HTERT RPE-1 (cell line): ENCODE measurements around the gene SPOCK3.

Experiments
- in situ Hi-C: fragments of 300-500 bp; cut with MboI; formaldehyde crosslinking; loops from 4 replicates; pipeline ENCODE4 v1.14.3; 2020; ENCODE audit warnings: low sequenced_read_pairs

Gene SPOCK3

GRCh38 chr4:167041524-167041923 lies 192.8 kb downstream of the SPOCK3 start:
- in situ Hi-C loops = no loop called here

DNA sequence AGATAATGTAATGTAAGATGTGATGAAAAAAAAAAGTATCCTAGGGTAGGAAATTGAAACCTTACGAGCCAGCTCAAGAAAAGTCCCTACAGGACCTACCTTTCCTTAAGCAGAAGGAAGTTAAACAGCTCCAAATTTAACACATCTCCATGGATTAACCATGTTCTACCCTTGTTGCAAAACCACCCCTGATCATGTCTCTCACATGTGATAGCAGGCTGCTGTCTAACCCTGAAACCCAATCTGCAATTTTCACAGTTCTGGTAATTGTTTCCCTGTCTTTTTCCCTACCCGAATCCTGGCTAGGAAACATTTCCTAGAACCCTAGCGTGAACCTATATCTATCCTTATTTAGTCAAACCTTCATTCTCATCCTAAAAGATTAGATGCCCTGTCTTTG lies 198.9 kb downstream of the SPOCK3 start:
- in situ Hi-C loops = no loop called here

DNA sequence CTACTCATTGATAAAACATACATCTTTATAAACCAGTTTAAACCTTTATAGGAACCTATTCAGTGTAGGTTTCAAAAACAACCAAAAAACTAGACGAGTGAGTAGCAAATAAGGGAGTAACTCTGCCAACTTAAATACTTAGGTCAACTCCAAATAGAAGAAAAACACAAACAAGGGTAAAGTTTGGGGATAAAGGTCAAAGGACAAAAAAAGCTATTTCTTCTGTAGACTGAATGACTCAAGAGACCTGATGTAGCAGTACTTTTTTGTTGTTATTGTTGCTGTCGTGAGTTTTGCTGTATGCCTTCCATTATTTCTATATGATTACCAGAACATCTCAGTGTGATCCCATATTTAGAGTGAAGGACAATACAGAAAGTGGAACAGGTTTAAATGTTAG lies 199.3 kb downstream of the SPOCK3 start:
- in situ Hi-C loops = no loop called here

DNA sequence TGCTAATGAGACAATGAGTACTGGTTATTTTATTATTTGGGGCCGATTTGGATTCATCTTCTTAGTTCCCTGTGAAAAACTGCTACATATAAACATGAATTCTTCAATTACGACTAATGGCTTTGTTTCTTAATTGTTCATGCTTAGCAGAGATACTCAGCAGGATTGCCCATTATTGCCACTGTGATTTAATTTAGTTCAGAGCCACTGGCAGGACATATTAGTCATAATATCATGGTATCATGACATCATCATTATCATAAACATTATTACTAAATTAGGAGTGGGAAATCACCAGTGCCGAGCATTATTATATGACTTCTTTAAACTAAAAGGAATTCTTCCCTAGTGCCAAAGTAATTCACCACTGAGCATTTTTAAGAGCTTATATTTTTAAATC lies 201.4 kb downstream of the SPOCK3 start:
- in situ Hi-C loops = no loop called here

DNA sequence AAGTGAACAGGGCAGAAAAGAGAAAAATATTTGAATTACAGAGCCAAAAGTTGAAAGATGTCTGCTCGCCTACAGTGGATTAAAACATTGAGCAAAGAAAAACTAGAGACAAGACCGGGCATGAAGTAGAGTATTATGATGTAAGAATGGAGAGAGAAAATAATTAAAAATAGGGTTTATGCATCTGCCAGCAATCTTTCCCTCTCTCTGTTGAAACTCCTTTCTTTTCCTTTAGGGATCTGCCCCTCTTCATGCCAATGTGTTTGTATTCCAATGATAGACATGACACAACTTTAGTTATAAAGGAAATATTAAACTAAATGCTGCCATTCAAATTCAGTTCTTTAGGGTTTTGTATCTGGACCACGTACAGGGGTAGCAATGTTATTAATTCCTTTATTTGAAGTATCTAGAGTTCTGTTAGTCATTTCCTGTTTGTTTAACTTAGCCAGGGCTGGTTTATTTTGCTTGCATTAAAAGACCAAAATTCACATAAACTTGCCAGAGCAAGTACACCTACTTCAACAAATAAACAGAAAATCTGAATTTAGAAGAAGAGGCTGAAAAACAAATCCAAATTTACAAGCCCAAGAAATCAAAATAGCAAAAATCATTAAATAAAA lies 202.6 kb downstream of the SPOCK3 start:
- in situ Hi-C loops = no loop called here

DNA sequence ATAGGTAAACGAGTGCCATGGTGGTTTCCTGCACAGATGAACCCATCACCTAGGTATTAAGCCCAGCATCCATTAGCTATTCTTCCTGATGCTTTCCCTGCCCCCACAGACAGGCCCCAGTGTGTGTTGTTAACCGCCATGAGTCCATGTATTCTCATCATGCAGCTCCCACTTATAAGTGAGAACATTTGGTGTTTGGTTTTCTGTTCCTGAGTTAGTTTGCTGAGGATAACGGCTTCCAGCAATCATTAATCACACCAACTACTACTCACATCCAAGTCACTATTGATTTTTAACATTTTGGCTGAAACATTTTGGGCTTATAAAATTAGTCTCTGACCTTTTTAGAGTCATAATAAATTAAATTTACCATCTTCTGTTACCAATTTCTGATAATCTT lies 205.3 kb downstream of the SPOCK3 start:
- in situ Hi-C loops = no loop called here

DNA sequence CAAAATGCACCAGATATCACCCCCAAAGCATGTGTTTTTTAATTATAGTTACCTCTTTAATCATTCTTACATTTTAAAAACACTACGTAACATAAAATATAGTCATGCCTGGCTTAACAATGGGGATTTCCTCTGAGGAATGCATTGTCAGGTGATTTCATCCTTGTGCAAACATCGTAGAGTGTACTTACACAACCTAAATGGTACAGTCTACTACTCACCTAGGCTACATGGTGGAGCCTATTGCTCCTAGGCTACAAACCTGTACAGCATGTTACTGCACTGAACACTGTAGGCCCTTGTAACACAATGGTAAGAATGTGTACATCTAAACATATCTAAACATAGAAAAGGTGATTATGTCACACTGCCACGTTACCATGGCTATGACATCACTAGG lies 208.6 kb downstream of the SPOCK3 start:
- in situ Hi-C loops = no loop called here

DNA sequence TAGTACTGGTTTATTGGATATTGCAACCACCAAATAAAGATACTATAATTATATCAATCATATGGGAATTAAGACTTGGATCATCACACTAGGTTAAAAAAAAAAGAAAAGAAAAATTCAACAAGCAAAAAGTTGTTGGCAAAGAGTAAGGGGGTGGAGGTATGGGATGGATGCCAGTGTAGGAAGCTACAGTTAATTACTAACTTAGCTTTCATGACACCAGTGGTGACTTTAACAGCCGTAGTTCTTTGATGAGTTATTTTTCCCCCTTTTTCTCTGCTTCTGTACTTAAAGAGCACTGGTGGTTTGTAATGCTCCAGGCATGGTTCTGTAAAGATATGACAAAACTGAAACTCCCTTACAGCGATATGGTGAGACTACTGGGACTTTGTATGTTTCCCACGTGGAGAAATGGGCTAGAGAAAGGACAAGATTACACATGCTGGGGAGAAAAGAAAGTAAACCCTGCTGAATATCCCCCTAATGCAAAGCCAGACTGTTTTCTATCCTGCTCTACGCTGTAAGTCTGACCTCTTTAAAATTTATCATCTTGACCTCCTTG lies 210.8 kb downstream of the SPOCK3 start:
- in situ Hi-C loops = no loop called here

GRCh38 chr4:167021545-167022155 lies 212.6 kb downstream of the SPOCK3 start:
- in situ Hi-C loops = no loop called here

DNA sequence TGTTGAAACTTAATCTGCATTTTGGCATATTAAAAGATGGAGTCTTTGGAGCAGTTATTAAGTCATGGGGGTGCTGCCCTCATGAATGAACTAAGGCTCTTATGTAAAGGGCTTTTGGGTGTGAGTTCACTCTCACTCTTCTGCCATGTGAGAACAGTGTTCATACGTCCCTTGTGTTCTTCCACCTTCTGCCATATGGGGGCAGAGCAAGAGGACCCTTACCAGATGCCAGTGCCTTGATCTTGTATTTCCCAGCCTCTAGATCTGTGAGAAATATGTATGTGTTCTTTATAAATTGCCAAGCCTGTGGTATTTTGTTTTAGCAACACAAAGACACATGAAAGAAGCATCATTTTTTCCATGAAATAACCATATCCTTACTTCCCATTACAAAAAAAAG lies 213.9 kb downstream of the SPOCK3 start:
- in situ Hi-C loops = no loop called here

GRCh38 chr4:167014944-167015343 lies 219.3 kb downstream of the SPOCK3 start:
- in situ Hi-C loops = no loop called here

DNA sequence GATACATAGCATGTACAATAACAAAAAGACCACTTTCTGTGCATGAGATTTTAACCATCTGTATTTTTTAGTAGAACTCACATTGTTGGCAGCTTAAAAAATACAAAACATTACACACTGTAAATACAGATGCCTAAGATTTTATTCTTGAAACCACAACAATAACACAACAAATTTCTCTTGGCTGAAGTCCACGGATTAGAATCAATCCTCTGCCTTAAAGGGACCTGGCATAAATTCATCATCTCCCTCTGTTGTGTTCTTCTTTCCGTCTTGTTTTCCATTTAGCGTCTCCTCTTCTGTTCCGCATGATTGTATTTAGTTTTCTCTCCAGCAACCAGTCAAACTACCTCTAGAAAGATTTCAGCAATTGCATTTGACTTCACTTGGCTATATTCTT lies 231.0 kb downstream of the SPOCK3 start:
- in situ Hi-C loops = no loop called here

GRCh38 chr4:167000141-167000852 lies 234.0 kb downstream of the SPOCK3 start:
- in situ Hi-C loops = no loop called here

GRCh38 chr4:166996216-166996615 lies 238.1 kb downstream of the SPOCK3 start:
- in situ Hi-C loops = no loop called here

- in situ Hi-C loops = no loop called here
Observed at GRCh38 chr4:166994686-166995085, 239.6 kb downstream of the SPOCK3 start.

DNA sequence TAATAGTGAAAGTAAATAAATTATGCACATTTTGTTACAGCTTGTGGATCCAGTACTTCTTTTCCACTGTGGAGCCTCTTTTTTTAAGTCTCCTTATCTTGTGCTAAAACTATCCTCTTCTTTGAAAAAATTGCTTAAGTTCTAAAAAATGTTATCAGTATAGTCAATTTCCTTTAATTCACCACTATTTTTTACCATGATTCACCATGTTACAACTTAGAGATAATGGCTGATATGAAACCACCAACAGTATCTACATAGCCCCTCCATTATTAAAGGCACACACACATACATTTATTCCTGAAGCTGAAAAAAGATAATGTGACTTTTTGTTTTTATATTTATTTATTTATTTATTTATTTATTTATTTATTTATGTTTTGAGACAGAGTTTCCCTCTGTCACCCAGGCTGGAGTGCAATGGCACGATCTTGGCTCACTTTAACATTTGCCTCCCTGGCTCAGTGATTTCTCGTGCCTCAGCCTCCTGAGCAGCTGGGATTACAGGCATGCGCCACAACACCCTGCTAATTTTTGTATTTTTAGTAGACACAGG lies 243.2 kb downstream of the SPOCK3 start:
- in situ Hi-C loops = no loop called here

DNA sequence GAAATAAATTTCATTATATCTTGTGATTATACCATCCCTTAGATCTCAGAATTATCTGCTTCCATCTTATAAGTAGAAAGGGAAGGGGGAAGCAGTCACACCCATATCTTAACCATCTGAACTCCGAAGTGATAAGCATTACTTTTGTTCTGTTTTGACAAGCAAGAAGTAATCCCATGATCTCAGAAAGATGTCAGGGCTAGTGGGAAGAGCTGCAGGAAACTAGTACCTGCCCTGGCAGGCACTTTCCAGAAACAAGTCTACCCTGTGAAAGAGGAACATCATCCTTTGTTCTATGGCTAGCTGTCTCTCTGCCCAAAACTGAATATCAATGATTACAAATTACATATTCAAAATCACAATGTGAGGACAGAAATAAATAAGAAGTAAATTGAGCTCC lies 244.4 kb downstream of the SPOCK3 start:
- in situ Hi-C loops = no loop called here

- in situ Hi-C loops = no loop called here
Observed at GRCh38 chr4:166987026-166987425, 247.3 kb downstream of the SPOCK3 start.

GRCh38 chr4:166981847-166982246 lies 252.4 kb downstream of the SPOCK3 start:
- in situ Hi-C loops = no loop called here

- in situ Hi-C loops = no loop called here
Observed at GRCh38 chr4:166980419-166980818, 253.9 kb downstream of the SPOCK3 start.

GRCh38 chr4:166977596-166977995 lies 256.7 kb downstream of the SPOCK3 start:
- in situ Hi-C loops = no loop called here

DNA sequence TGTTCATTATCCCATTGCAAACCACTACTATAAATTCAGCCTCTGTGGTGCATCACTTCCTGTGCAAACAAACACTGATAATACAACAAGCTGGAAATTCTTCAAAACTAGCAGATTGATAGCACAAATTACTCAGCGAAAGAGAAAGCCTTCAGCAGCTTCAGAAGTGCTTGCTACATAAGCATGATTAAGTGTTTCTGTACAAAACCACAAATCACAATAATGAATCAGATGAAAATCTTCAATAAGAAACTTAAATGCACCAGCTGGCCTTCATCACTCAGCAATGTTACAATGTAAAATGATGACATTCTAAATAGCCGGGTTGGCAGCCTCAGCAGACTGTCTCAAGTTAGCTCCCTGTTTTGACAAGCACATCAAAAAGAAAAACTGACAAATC lies 262.2 kb downstream of the SPOCK3 start:
- in situ Hi-C loops = no loop called here
